Caco-2 (cell line): ENCODE data around the gene PBOV1. TPM values are rescaled to one million over a fixed set of nuclear protein-coding genes. Genes with fewer than 3 reads are reported as not detected.

Source experiments
- BruUV-seq: library from RNA; stranded (reverse); fragments of 400-500 nt; replicated peaks from 2 replicates; lab custom pipeline; 2021; lab: Mats Ljungman, UMichigan
- CTCF ChIA-PET: fragments of 300-600 bp; sonication (Branson Sonifier 250); formaldehyde crosslinking; loops from one replicate; lab custom pipeline; 2022; ENCODE audit warnings: antibody characterized with exemption; lab: Charles Lee
- POLR2A ChIA-PET: fragments of 300-600 bp; sonication (Branson Sonifier 250); formaldehyde crosslinking; loops from one replicate; lab custom pipeline; 2022; ENCODE audit warnings: antibody characterized with exemption; lab: Charles Lee
- DNase-seq, 2 experiments: peaks; one replicate each; pipeline versions ENCODE4 v3.0.0 to v3.0.0-alpha.2; 2020 to 2022
- H3K27me3 ChIP-seq: replicated peaks from 2 replicates; pipeline ENCODE4 v1.6.0; 2011; ENCODE audit warnings: low read length; ENCODE audit not compliant: control insufficient read depth, insufficient read depth
- H3K36me3 ChIP-seq: 2 replicates; pipeline ENCODE4 v1.5.1; 2011; ENCODE audit warnings: low read length; ENCODE audit not compliant: control insufficient read depth, insufficient read depth
- H3K4me1 ChIP-seq: fragments of 250-450 bp; sonication (Bioruptor Pico); 2 replicates; pipeline ENCODE4 v1.5.1; 2020; ENCODE audit warnings: mild to moderate bottlenecking
- H3K4me3 ChIP-seq: 2 replicates; pipeline ENCODE4 v1.5.1; 2011; ENCODE audit warnings: low read depth, mild to moderate bottlenecking, control low read depth, low read length
- H3K9me3 ChIP-seq: fragments of 250-450 bp; sonication (Bioruptor Pico); 2 replicates; pipeline ENCODE4 v1.5.1; 2020; ENCODE audit warnings: mild to moderate bottlenecking, moderate library complexity
- H3K27ac Mint-ChIP-seq: one replicate; pipeline ENCODE4 v1.8.0; 2022; ENCODE audit warnings: mixed read lengths; ENCODE audit not compliant: unreplicated experiment
- H3K27me3 Mint-ChIP-seq: one replicate; pipeline ENCODE4 v1.8.0; 2022; ENCODE audit warnings: mixed read lengths; ENCODE audit not compliant: insufficient read depth, unreplicated experiment
- H3K36me3 Mint-ChIP-seq: one replicate; pipeline ENCODE4 v1.8.0; 2022; ENCODE audit warnings: mild to moderate bottlenecking, mixed read lengths; ENCODE audit not compliant: insufficient read depth, unreplicated experiment
- H3K4me1 Mint-ChIP-seq: one replicate; pipeline ENCODE4 v1.8.0; 2022; ENCODE audit warnings: low read depth, mixed read lengths; ENCODE audit not compliant: unreplicated experiment
- H3K4me3 Mint-ChIP-seq: one replicate; pipeline ENCODE4 v1.8.0; 2022; ENCODE audit warnings: mild to moderate bottlenecking, moderate library complexity, mixed read lengths; ENCODE audit not compliant: unreplicated experiment
- H3K9me3 Mint-ChIP-seq: one replicate; pipeline ENCODE4 v1.8.0; 2022; ENCODE audit warnings: mixed read lengths; ENCODE audit not compliant: unreplicated experiment
- CTCF ChIP-seq, 2 experiments: fragments of 200-600 bp in 1 of 2; IDR thresholded peaks; 1 replicate in 1 of 2; 2 replicates in 1 of 2; pipeline versions ENCODE4 v1.5.1 to v1.8.0; 2011 to 2022; ENCODE audit warnings: antibody characterized with exemption in 1 of 2, control low read depth in 1 of 2, inconsistent platforms in 1 of 2, low read depth in 1 of 2, low read length in 1 of 2, mild to moderate bottlenecking in 1 of 2, moderate library complexity in 1 of 2; ENCODE audit not compliant: insufficient read depth in 1 of 2, severe bottlenecking in 1 of 2, unreplicated experiment in 1 of 2
- intact Hi-C: fragments of 100-400 bp; cut with micrococcal nuclease; formaldehyde crosslinking; loops from one replicate; pipeline ENCODE4 v1.10.0; 2022; ENCODE audit not compliant: unreplicated experiment
- total RNA-seq: library from RNA; stranded (reverse); gene quantifications from 2 replicates; pipeline ENCODE4 v1.2.3, GENCODE V29; 2022

The PBOV1 gene
- total RNA-seq, 1 experiment from 2014 or later, result not detected

GRCh38 chr6:138225953-138226352 lies 7.7 kb upstream of the PBOV1 start:
- H3K27me3 ChIP-seq, result no peaks in the 10 kb centered on the region
- no TSS peak for BruUV-seq

DNA sequence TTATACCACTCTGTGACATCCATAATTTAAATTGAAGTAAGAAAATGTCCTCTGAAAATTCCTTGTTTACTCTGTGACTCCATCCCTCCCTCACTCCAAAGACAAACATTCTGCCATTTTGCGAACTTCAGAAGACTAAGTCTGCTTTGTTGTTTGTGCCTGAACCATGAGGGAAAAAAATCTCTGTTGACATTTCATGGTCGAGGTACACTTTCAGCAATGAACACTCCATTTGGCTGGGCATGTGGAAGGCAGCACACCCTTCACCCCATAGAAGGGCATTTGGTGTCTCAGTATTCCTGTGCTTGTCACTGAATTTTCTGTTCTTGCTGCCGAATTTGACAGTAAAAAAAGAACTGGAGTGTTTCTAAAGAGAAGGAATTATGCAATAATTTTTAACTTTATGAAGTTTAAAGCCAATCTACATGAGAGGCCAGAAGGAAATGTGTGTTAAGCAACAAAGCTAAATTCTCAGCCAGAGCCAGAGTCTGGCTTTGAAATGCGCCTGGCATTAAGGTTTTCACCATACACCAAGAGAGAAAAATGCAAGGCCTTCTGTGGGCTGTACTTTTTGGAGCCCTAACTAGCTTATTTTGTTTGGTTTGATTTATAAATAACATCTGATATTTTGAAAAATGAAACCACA lies 4.7 kb upstream of the PBOV1 start:
- Histone ChIP-seq H3K36me3 (no peaks in the 10 kb centered on the region), H3K4me1 (peaks cover 10% of the 10 kb centered on the region), H3K4me3 (no peak overlapping the region), H3K27me3 (no peaks in the 10 kb centered on the region), H3K9me3 (no peaks in the 10 kb centered on the region)
- POLR2A ChIA-PET, result no interaction called here
- DNase-seq, result no peak
- CTCF ChIA-PET, result no interaction called here
- BruUV-seq, result no TSS peak
- Mint-ChIP-seq H3K4me3 (no peak overlapping the region), H3K9me3 (no peaks in the 10 kb centered on the region), H3K36me3 (no peaks in the 10 kb centered on the region), H3K4me1 (peaks cover 21% of the 10 kb centered on the region), H3K27me3 (no peaks in the 10 kb centered on the region), H3K27ac (no peak overlapping the region)
- intact Hi-C loops, result no loop called here
- TF ChIP-seq CTCF (IDR thresholded peaks at IDR 0.05; ENCODE audit: insufficient read depth in 1 of 2, low read depth in 1 of 2, low read length in 1 of 2, severe bottlenecking in 1 of 2, unreplicated experiment in 1 of 2), result no peak

More at GRCh38 chr6:138225953-138226352, 7.7 kb upstream of the PBOV1 start:
- Mint-ChIP-seq H3K36me3 (no peaks in the 10 kb centered on the region), H3K4me3 (no peak overlapping the region), H3K27me3 (no peaks in the 10 kb centered on the region), H3K9me3 (no peaks in the 10 kb centered on the region), H3K4me1 (peaks cover 27% of the 10 kb centered on the region), H3K27ac (no peak overlapping the region)
- Histone ChIP-seq H3K4me3 (no peak overlapping the region), H3K36me3 (no peaks in the 10 kb centered on the region), H3K9me3 (no peaks in the 10 kb centered on the region), H3K4me1 (peaks cover 14% of the 10 kb centered on the region)
- intact Hi-C loops, result no loop called here
- TF ChIP-seq CTCF (IDR thresholded peaks at IDR 0.05; ENCODE audit: insufficient read depth in 1 of 2, low read depth in 1 of 2, low read length in 1 of 2, severe bottlenecking in 1 of 2, unreplicated experiment in 1 of 2), result no peak
- ChIA-PET CTCF (no interaction called here), POLR2A (no interaction called here)
- no peak for DNase-seq

DNA sequence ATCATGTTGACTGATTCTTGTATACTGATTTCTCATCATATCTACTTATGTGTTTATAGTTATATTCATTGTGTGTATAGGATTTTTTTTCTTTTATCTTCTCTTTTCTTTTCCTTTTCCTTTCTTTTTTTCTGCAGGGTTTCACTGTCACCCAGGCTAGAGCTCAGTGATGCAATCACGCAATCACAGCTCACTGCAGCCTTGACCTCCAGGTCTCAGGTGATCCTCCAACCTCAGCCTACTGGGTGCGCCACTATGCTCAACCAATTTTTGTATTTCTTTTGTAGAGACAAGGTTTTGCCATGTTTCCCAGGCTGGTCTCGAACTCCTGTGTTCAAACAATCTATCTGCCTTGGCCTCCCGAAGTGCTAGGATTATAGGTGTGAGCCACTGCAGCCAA lies 1.6 kb upstream of the PBOV1 start:
- Histone ChIP-seq H3K4me1 (no peaks in the 10 kb centered on the region), H3K4me3 (no peak overlapping the region), H3K27me3 (no peaks in the 10 kb centered on the region), H3K36me3 (no peaks in the 10 kb centered on the region), H3K9me3 (no peaks in the 10 kb centered on the region)
- Mint-ChIP-seq H3K36me3 (no peaks in the 10 kb centered on the region), H3K4me1 (peaks cover 7% of the 10 kb centered on the region), H3K27me3 (no peaks in the 10 kb centered on the region), H3K27ac (no peak overlapping the region), H3K9me3 (no peaks in the 10 kb centered on the region), H3K4me3 (no peak overlapping the region)
- ChIA-PET POLR2A (no interaction called here), CTCF (no interaction called here)
- no TSS peak for BruUV-seq
- TF ChIP-seq CTCF (IDR thresholded peaks at IDR 0.05; ENCODE audit: insufficient read depth in 1 of 2, low read depth in 1 of 2, low read length in 1 of 2, severe bottlenecking in 1 of 2, unreplicated experiment in 1 of 2), result no peak
- intact Hi-C loops, result no loop called here
- DNase-seq, result no peak
